Measurements from ENCODE around the gene TANK. TPM values are rescaled to one million over a fixed set of nuclear protein-coding genes. Genes with fewer than 3 reads are reported as not detected.
A peak's percentile ranks its signal among the peaks of the same experiment; 100 is the strongest.

Gene TANK
- total and polyA plus RNA-seq, 2 of the 13 experiments (the other 11 are each of a cell fraction or from before 2014, with no cell fraction given), result 66.9 to 96.1 TPM

DNA sequence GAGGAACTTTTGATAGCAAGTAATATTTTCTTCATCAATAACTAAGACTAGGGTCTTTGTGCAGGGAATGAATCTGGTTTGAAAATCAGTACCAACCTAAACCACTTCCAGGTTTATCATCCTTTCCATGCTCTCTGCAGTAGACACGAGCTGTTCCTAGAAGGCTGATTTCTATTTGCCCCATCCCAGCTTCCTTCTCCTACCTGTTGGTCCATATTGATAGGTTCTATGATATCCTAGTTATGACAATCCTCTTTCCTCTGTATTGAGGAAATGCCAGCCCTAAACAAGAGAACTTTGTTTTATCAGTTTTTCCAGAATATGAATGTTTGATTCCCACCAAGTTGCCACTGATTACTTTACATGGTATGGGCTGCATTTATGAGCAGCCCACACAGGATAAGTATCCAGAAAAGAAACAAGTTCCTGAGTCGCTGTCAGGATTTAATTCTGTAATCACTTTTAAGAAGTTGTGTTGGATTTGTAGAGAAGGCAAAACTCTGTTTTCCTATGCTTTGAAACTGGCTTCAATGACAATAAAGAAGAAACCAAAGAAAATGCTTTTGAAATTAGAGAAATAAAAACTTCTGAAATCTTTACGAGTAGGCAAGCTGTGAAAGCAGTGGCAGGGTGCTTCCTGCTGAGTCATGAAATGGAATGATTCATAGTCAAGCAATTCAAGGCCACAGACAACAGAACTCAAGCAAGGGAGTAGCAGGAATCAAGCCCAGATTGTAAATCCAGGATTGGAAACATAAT, 37.3 kb upstream of the TANK start (continued):
- TF ChIP-seq FOXC1 (CRISPR knock-in tag; IDR thresholded peaks at IDR 0.05; ENCODE audit: borderline replicate concordance), result no peak
- TF ChIP-seq DMTF1 (CRISPR knock-in tag; IDR thresholded peaks at IDR 0.05), result no peak
- no peak for TF ChIP-seq ZSCAN31 (CRISPR knock-in tag; IDR thresholded peaks at IDR 0.05; ENCODE audit: low read depth)
- TF ChIP-seq TOPORS (CRISPR knock-in tag; IDR thresholded peaks at IDR 0.05), result no peak
- no peak for TF ChIP-seq ETV6 (CRISPR knock-in tag; conservative IDR thresholded peaks at IDR 0.05)
- no peak for TF ChIP-seq TARDBP (CRISPR knock-in tag; IDR thresholded peaks at IDR 0.05)
- TF ChIP-seq TERF1 (CRISPR knock-in tag; IDR thresholded peaks at IDR 0.05), result no peak
- TF ChIP-seq MXI1 (IDR thresholded peaks at IDR 0.05; ENCODE audit: borderline replicate concordance, low read depth, low read length), result no peak
- TF ChIP-seq RFXAP (CRISPR knock-in tag; IDR thresholded peaks at IDR 0.05; ENCODE audit: borderline replicate concordance), result no peak
- TF ChIP-seq KLF11 (CRISPR knock-in tag; IDR thresholded peaks at IDR 0.05), result no peak
- TF ChIP-seq HDAC2 (CRISPR knock-in tag; IDR thresholded peaks at IDR 0.05), result peak; percentile 54; the same call in 1 of the 2 replicates
- TF ChIP-seq, protein P1, sequence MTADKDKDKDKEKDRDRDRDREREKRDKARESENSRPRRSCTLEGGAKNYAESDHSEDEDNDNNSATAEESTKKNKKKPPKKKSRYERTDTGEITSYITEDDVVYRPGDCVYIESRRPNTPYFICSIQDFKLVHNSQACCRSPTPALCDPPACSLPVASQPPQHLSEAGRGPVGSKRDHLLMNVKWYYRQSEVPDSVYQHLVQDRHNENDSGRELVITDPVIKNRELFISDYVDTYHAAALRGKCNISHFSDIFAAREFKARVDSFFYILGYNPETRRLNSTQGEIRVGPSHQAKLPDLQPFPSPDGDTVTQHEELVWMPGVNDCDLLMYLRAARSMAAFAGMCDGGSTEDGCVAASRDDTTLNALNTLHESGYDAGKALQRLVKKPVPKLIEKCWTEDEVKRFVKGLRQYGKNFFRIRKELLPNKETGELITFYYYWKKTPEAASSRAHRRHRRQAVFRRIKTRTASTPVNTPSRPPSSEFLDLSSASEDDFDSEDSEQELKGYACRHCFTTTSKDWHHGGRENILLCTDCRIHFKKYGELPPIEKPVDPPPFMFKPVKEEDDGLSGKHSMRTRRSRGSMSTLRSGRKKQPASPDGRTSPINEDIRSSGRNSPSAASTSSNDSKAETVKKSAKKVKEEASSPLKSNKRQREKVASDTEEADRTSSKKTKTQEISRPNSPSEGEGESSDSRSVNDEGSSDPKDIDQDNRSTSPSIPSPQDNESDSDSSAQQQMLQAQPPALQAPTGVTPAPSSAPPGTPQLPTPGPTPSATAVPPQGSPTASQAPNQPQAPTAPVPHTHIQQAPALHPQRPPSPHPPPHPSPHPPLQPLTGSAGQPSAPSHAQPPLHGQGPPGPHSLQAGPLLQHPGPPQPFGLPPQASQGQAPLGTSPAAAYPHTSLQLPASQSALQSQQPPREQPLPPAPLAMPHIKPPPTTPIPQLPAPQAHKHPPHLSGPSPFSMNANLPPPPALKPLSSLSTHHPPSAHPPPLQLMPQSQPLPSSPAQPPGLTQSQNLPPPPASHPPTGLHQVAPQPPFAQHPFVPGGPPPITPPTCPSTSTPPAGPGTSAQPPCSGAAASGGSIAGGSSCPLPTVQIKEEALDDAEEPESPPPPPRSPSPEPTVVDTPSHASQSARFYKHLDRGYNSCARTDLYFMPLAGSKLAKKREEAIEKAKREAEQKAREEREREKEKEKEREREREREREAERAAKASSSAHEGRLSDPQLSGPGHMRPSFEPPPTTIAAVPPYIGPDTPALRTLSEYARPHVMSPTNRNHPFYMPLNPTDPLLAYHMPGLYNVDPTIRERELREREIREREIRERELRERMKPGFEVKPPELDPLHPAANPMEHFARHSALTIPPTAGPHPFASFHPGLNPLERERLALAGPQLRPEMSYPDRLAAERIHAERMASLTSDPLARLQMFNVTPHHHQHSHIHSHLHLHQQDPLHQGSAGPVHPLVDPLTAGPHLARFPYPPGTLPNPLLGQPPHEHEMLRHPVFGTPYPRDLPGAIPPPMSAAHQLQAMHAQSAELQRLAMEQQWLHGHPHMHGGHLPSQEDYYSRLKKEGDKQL (CRISPR knock-in tag; IDR thresholded peaks at IDR 0.05; ENCODE audit: low read depth), result no peak
- 0 out of 2 replicates have a peak, but pooled peaks have one; percentile 32 for TF ChIP-seq ZNF792 (CRISPR knock-in tag; IDR thresholded peaks at IDR 0.05)
- no peak for TF ChIP-seq ZBTB8A (CRISPR knock-in tag; IDR thresholded peaks at IDR 0.05; ENCODE audit: borderline replicate concordance, low read depth)
- TF ChIP-seq DMAP1 (CRISPR knock-in tag; IDR thresholded peaks at IDR 0.05), result no peak
- no peak for TF ChIP-seq ZNF652 (CRISPR knock-in tag; IDR thresholded peaks at IDR 0.05; ENCODE audit: borderline replicate concordance, low read depth)
- TF ChIP-seq CEBPG (CRISPR knock-in tag; IDR thresholded peaks at IDR 0.05), result peak; percentile 50; the same call in 1 of the 2 replicates

Data from HepG2 (cell line).